Heart left ventricle (tissue), 16 donors: ENCODE data around the gene ZMIZ2. TPM values are rescaled to one million over a fixed set of nuclear protein-coding genes. Genes with fewer than 3 reads are reported as not detected.

Experiments used
- ATAC-seq, 4 donors: fragments of 200-7000 bp; cut with Tn5 transposase; one replicate each; pipeline ENCODE4 v1.9.1; 2020 to 2022; ENCODE audit warnings: moderate library complexity in 4 of 4, mild to moderate bottlenecking in 3 of 4, moderate number of reproducible peaks in 1 of 4
- DNase-seq, 5 donors: peaks; one replicate each; pipeline ENCODE4 v3.0.0-alpha.2; 2020
- H3K27ac ChIP-seq, 12 donors: fragments of 200-600 bp; sonication (generic) in 4 of 12; one replicate each; pipeline versions ENCODE4 v1.5.0 to v1.8.0; 2016 to 2022; ENCODE audit warnings: mild to moderate bottlenecking in 2 of 12
- H3K27me3 ChIP-seq, 9 donors: fragments of 200-600 bp; sonication (generic) in 2 of 9; one replicate each; pipeline versions ENCODE4 v1.5.1 to v1.8.0; 2016 to 2022; ENCODE audit warnings: mild to moderate bottlenecking in 3 of 9
- H3K36me3 ChIP-seq, 9 donors: fragments of 200-600 bp; sonication (generic) in 2 of 9; one replicate each; pipeline versions ENCODE4 v1.5.0 to v1.8.0; 2018 to 2022; ENCODE audit warnings: mild to moderate bottlenecking in 2 of 9
- H3K4me1 ChIP-seq, 12 donors: fragments of 200-600 bp; sonication (generic) in 4 of 12; one replicate each; pipeline versions ENCODE4 v1.5.0 to v1.8.0; 2016 to 2022; ENCODE audit warnings: mild to moderate bottlenecking in 3 of 12
- H3K4me3 ChIP-seq, 12 donors: fragments of 200-600 bp; sonication (generic) in 4 of 12; one replicate each; pipeline versions ENCODE4 v1.5.0 to v1.8.0; 2017 to 2022; ENCODE audit warnings: mild to moderate bottlenecking in 9 of 12, moderate library complexity in 4 of 12
- H3K9me3 ChIP-seq, 12 donors: fragments of 200-600 bp; sonication (generic) in 4 of 12; one replicate each; pipeline versions ENCODE4 v1.5.0 to v1.8.0; 2016 to 2022; ENCODE audit warnings: mild to moderate bottlenecking in 1 of 12
- POLR2A ChIP-seq, 2 donors: fragments of 450-650 bp; IDR thresholded peaks; one replicate each; pipeline ENCODE4 v1.6.1; 2017; ENCODE audit warnings: antibody characterized with exemption in 2 of 2, mild to moderate bottlenecking in 2 of 2, moderate library complexity in 2 of 2
- WGBS, 4 donors: extraction: QIAGEN DNeasy Blood & Tissue Kit in 2 of 4; methylation state at CpG; one replicate each; pipeline versions ENCODE4 v1.1.5 to v1.1.7; 2013 to 2018; 5-methylcytosine and 5-hydroxymethylcytosine counted together
- intact Hi-C, 10 donors: fragments of 100-400 bp; cut with DNase I; formaldehyde crosslinking; loops; one replicate each; pipeline versions ENCODE4 v1.11.1 to v1.14.2; 2022
- polyA plus RNA-seq, 2 donors: library from polyadenylated mRNA; stranded (reverse); fragments of 200-250 nt; gene quantifications; one replicate each; pipeline ENCODE4 v1.2.3, GENCODE V29; 2013
- total RNA-seq, 9 donors: library from RNA; depleted of rRNA in 2 of 9; stranded (reverse); fragments of >200 nt in 2 of 9; fragmentation: NEBNext Ultra II Directional in 3 of 9; extraction: Animal tissue kit (Norgen Biotek cat#: 25700) in 3 of 9; gene quantifications; one replicate each; pipeline versions ENCODE4 v1.1.0 to v1.2.4, GENCODE V29; 2016 to 2023
- TF ChIP-seq, protein P1 (sequence below), 12 donors: fragments of 200-600 bp; sonication (generic) in 4 of 12; IDR thresholded peaks; one replicate each; pipeline versions ENCODE4 v1.5.0 to v1.8.0; 2018 to 2022; ENCODE audit warnings: antibody characterized with exemption in 12 of 12, mild to moderate bottlenecking in 5 of 12
- donor health status: ischemic (EF 13 %, LVEDD 7.1; RV severe dilation, severe dysfunction).
- donor health status: healthy with polysubstance abuse.
- donor health status: DM: no; HTN: yes; CAD: no.
- donor health status: DM: no; HTN: no; CAD: no.
- donor health status: ischemic (EF 25% LVEDD 6.9; RV normal size, moderate dysfunction).
- donor health status: ischemic (EF 25% LVEDD 5.7; RV mildly dilated, moderate dysfunction).
- donor health status: healthy.
- donor health status: DM: yes; HTN: yes; CAD: no.
- donor health status: ischemic (EF 35%, LVEDD 5.7; RV mildly dilated, moderate dysfunction).
- donor health status: nonischemic (EF 11% LVEDD 7.7; RV severe dilation, severe dysfunction).
- donor health status: DM: yes; HTN: yes; CAD: no.
- donor health status: PGD.
- donor health status: ischemic (EF 29% LVEDD 5.4; RV normal size, mild dysfunction).
- donor health status: nonischemic (EF 23%, LVEDD 6.1; RV moderate dilation, normal function).

ZMIZ2 gene
- total and polyA plus RNA-seq, 11 donors: 18.5 to 71.5 (median 45.7) TPM

DNA sequence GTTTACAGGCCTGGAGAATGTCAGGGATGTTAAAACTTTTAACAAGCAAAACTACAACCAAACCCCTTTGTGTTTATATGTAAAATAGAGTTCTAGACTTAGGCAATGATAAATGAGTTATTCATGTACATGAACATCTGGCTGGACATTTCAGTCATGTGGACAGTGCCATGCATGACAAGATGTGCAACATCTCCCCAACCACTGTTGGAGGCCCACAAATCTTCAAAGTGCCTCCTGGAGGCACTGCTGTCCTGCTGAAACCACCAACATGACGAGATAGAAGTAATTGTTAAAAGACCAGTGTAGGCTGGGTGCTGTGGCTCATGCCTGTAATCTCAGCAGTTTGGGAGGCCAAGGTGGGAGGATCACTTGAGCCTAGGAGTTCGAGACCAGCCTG, 66.3 kb downstream of the ZMIZ2 start:
- Histone ChIP-seq H3K36me3 (no peaks in the 10 kb centered on the region), H3K4me1 (no peaks in the 10 kb centered on the region), H3K9me3 (no peaks in the 10 kb centered on the region), H3K27ac (no peak overlapping the region), H3K4me3 (no peak overlapping the region), H3K27me3 (no peaks in the 10 kb centered on the region)
- 90 to 100% (median 95%) methylated on average over 2 of the region's 2 CpGs for WGBS, 4 donors
- TF ChIP-seq, protein P1, sequence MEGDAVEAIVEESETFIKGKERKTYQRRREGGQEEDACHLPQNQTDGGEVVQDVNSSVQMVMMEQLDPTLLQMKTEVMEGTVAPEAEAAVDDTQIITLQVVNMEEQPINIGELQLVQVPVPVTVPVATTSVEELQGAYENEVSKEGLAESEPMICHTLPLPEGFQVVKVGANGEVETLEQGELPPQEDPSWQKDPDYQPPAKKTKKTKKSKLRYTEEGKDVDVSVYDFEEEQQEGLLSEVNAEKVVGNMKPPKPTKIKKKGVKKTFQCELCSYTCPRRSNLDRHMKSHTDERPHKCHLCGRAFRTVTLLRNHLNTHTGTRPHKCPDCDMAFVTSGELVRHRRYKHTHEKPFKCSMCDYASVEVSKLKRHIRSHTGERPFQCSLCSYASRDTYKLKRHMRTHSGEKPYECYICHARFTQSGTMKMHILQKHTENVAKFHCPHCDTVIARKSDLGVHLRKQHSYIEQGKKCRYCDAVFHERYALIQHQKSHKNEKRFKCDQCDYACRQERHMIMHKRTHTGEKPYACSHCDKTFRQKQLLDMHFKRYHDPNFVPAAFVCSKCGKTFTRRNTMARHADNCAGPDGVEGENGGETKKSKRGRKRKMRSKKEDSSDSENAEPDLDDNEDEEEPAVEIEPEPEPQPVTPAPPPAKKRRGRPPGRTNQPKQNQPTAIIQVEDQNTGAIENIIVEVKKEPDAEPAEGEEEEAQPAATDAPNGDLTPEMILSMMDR (IDR thresholded peaks at IDR 0.05): no peak
- TF ChIP-seq POLR2A (IDR thresholded peaks at IDR 0.05): no peak
- ATAC-seq: no peak
- DNase-seq: no peak
- intact Hi-C loops: no loop called here

DNA sequence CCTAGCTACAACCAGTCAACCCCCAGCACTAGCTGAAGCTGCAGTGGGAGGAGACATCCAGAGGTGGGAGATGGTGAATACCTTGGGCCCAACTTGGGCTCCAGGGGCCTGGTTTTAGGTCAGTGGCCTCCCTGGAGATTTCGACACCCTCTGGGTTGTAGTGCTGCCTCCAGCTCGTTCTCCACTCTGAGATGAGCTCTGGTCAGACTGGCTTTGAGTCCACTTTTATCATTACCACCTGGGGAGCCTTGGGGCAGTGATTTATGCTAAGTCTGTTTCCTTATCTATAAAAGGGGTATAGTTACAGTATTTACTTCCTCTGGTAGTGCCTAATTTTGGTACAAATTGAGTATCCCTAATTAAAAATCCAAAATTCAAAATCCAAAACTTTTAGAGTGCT, 70.6 kb downstream of the ZMIZ2 start:
- Histone ChIP-seq H3K27ac (no peak overlapping the region), H3K4me1 (peaks cover 0 to 2% (median 0%) of the 10 kb centered on the region in 12 donors), H3K4me3 (no peak overlapping the region), H3K9me3 (no peaks in the 10 kb centered on the region), H3K27me3 (no peaks in the 10 kb centered on the region), H3K36me3 (peaks cover 0 to 2% (median 0%) of the 10 kb centered on the region in 9 donors)
- ATAC-seq: no peak
- WGBS, 4 donors: 65 to 83% (median 81%) methylated on average over 2 of the region's 2 CpGs
- no peak for DNase-seq
- TF ChIP-seq POLR2A (IDR thresholded peaks at IDR 0.05): no peak
- TF ChIP-seq, protein P1 (IDR thresholded peaks at IDR 0.05): no peak
- intact Hi-C loops: no loop called here

Other genes starting within 250 kb of the ZMIZ2 start
- gene NPC1L1, start 207.5 kb upstream of the ZMIZ2 start, total RNA-seq: under 1 TPM in 5 of 9 donors, not detected in 4; 0.07 to 0.25 (median 0.14) TPM
- gene NPC1L1, start 207.5 kb upstream of the ZMIZ2 start, polyA plus RNA-seq: under 1 TPM; 0.03 to 0.11 TPM
- gene DDX56, start 174.9 kb upstream of the ZMIZ2 start, total RNA-seq: 10 to 100 TPM; 19.4 to 43.4 (median 28.4) TPM
- gene DDX56, start 174.9 kb upstream of the ZMIZ2 start, polyA plus RNA-seq: 10 to 100 TPM; 34.1 to 39.3 TPM
- gene TMED4, start 166.6 kb upstream of the ZMIZ2 start, total RNA-seq: 100 to 1,000 TPM in 2 of 9 donors, 10 to 100 TPM in 7; 55.4 to 129 (median 68.9) TPM
- 10 to 100 TPM; 48.5 to 49.5 TPM for gene TMED4, start 166.6 kb upstream of the ZMIZ2 start, polyA plus RNA-seq
- 100 to 1,000 TPM; 394 to 789 (median 635) TPM for gene OGDH, start 142.2 kb upstream of the ZMIZ2 start, total RNA-seq
- gene OGDH, start 142.2 kb upstream of the ZMIZ2 start, polyA plus RNA-seq: 100 to 1,000 TPM; 247 to 519 TPM
- gene PPIA, start 47.8 kb downstream of the ZMIZ2 start, total RNA-seq: 100 to 1,000 TPM; 327 to 924 (median 571) TPM
- gene PPIA, start 47.8 kb downstream of the ZMIZ2 start, polyA plus RNA-seq: 1,000 to 10,000 TPM; 1,197 to 3,804 TPM
- 100 to 1,000 TPM; 188 to 274 (median 224) TPM for gene H2AZ2, start 99.2 kb downstream of the ZMIZ2 start, total RNA-seq
- 100 to 1,000 TPM; 161 to 179 TPM for gene H2AZ2, start 99.2 kb downstream of the ZMIZ2 start, polyA plus RNA-seq
- gene PURB, start 136.7 kb downstream of the ZMIZ2 start, total RNA-seq: 10 to 100 TPM in 8 of 9 donors, 1 to 10 TPM in 1; 9.8 to 19.4 (median 15.8) TPM
- gene PURB, start 136.7 kb downstream of the ZMIZ2 start, polyA plus RNA-seq: 10 to 100 TPM in 1 of 2 donors, 1 to 10 TPM in 1; 5.5 to 15.7 TPM
- 10 to 100 TPM in 1 of 9 donors, 1 to 10 TPM in 3, under 1 TPM in 5; 0.13 to 19.0 (median 0.79) TPM for gene MYO1G, start 230.2 kb downstream of the ZMIZ2 start, total RNA-seq
- gene MYO1G, start 230.2 kb downstream of the ZMIZ2 start, polyA plus RNA-seq: 1 to 10 TPM in 1 of 2 donors, under 1 TPM in 1; 0.65 to 1.4 TPM